Measurements from ENCODE around the gene MARK2.
"Not testable (repeated sequence)": the region's sequence is repeated elsewhere in the genome, so short reads cannot be mapped to it uniquely, and the experiment has no call there.

The MARK2 gene

GRCh38 chr11:63855975-63856374 is 17.1 kb downstream of the MARK2 start:
- ATAC-seq (no peak), DNase-seq (no peak)
- Mint-ChIP-seq H3K9me3 (no peaks in the 10 kb centered on the region), H3K27ac (no peak overlapping the region), H3K4me1 (peaks cover 55% of the 10 kb centered on the region), H3K36me3 (ENCODE audit: low read depth) (peaks cover 19% of the 10 kb centered on the region), H3K4me3 (no peak overlapping the region), H3K27me3 (no peaks in the 10 kb centered on the region)

- H3K27ac Mint-ChIP-seq, result no peak overlapping the region
- peaks cover 23% of the 10 kb centered on the region for H3K36me3 Mint-ChIP-seq (ENCODE audit: low read depth)
- DNase-seq, result no peak
- H3K9me3 Mint-ChIP-seq, result no peaks in the 10 kb centered on the region
- H3K4me3 Mint-ChIP-seq, result no peak overlapping the region
- ATAC-seq, result no peak
- no peaks in the 10 kb centered on the region for H3K27me3 Mint-ChIP-seq
- H3K4me1 Mint-ChIP-seq, result peaks cover 39% of the 10 kb centered on the region
These were observed 20.0 kb downstream of the MARK2 start for GRCh38 chr11:63858628-63859550.

GRCh38 chr11:63862923-63863322 is 24.0 kb downstream of the MARK2 start:
- Mint-ChIP-seq H3K27me3 (no peaks in the 10 kb centered on the region), H3K27ac (no peak overlapping the region), H3K4me3 (no peak overlapping the region), H3K9me3 (no peaks in the 10 kb centered on the region), H3K36me3 (ENCODE audit: low read depth) (peaks cover 18% of the 10 kb centered on the region), H3K4me1 (peaks cover 50% of the 10 kb centered on the region)
- no peak for ATAC-seq
- DNase-seq, result no peak

GRCh38 chr11:63863620-63864019 is 24.7 kb downstream of the MARK2 start:
- not testable (repeated sequence) for DNase-seq, H3K27me3 Mint-ChIP-seq, H3K9me3 Mint-ChIP-seq, ATAC-seq, H3K4me3 Mint-ChIP-seq, H3K27ac Mint-ChIP-seq
- Mint-ChIP-seq H3K36me3 (ENCODE audit: low read depth) (peaks cover 22% of the 10 kb centered on the region), H3K4me1 (peaks cover 55% of the 10 kb centered on the region)

- peak; percentile 83 for ATAC-seq
- no peaks in the 10 kb centered on the region for H3K9me3 Mint-ChIP-seq
- H3K4me3 Mint-ChIP-seq, result peak overlapping the region; percentile 16
- peak overlapping the region; percentile 29 for H3K27ac Mint-ChIP-seq
- H3K36me3 Mint-ChIP-seq (ENCODE audit: low read depth), result peaks cover 15% of the 10 kb centered on the region
- peak; percentile 79 for DNase-seq
- H3K4me1 Mint-ChIP-seq, result peaks cover 75% of the 10 kb centered on the region
- H3K27me3 Mint-ChIP-seq, result no peaks in the 10 kb centered on the region
These were observed 27.3 kb downstream of the MARK2 start for GRCh38 chr11:63866211-63866610.

GRCh38 chr11:63867511-63867910 is 28.6 kb downstream of the MARK2 start:
- no peak overlapping the region for H3K27ac Mint-ChIP-seq
- no peaks in the 10 kb centered on the region for H3K9me3 Mint-ChIP-seq
- peaks cover 9% of the 10 kb centered on the region for H3K36me3 Mint-ChIP-seq (ENCODE audit: low read depth)
- ATAC-seq (no peak), DNase-seq (no peak)
- peaks cover 84% of the 10 kb centered on the region for H3K4me1 Mint-ChIP-seq
- H3K27me3 Mint-ChIP-seq, result no peaks in the 10 kb centered on the region
- no peak overlapping the region for H3K4me3 Mint-ChIP-seq

- Mint-ChIP-seq H3K4me1 (peaks cover 84% of the 10 kb centered on the region), H3K27ac (peak overlapping the region; percentile 21), H3K36me3 (ENCODE audit: low read depth) (peaks cover 5% of the 10 kb centered on the region), H3K4me3 (no peak overlapping the region), H3K9me3 (no peaks in the 10 kb centered on the region), H3K27me3 (no peaks in the 10 kb centered on the region)
- DNase-seq, result no peak
- ATAC-seq, result no peak
These were observed 29.6 kb downstream of the MARK2 start for GRCh38 chr11:63868399-63869064.

GRCh38 chr11:63869171-63869591 is 30.3 kb downstream of the MARK2 start:
- Mint-ChIP-seq H3K9me3 (no peaks in the 10 kb centered on the region), H3K27ac (peak overlapping the region; percentile 75), H3K27me3 (no peaks in the 10 kb centered on the region), H3K4me1 (peaks cover 90% of the 10 kb centered on the region), H3K4me3 (peak overlapping the region; percentile 33), H3K36me3 (ENCODE audit: low read depth) (peaks cover 8% of the 10 kb centered on the region)
- ATAC-seq (no peak), DNase-seq (no peak)

GRCh38 chr11:63869683-63870082 is 30.8 kb downstream of the MARK2 start:
- H3K4me1 Mint-ChIP-seq, result peaks cover 93% of the 10 kb centered on the region
- peaks cover 10% of the 10 kb centered on the region for H3K36me3 Mint-ChIP-seq (ENCODE audit: low read depth)
- H3K27ac Mint-ChIP-seq, result peak overlapping the region; percentile 75
- H3K27me3 Mint-ChIP-seq, result no peaks in the 10 kb centered on the region
- DNase-seq, result peak; percentile 42
- peak overlapping the region; percentile 33 for H3K4me3 Mint-ChIP-seq
- ATAC-seq, result peak; percentile 27
- H3K9me3 Mint-ChIP-seq, result no peaks in the 10 kb centered on the region

GRCh38 chr11:63870351-63871140 is 31.6 kb downstream of the MARK2 start:
- H3K36me3 Mint-ChIP-seq (ENCODE audit: low read depth), result peaks cover 12% of the 10 kb centered on the region
- H3K9me3 Mint-ChIP-seq, result no peaks in the 10 kb centered on the region
- H3K27me3 Mint-ChIP-seq, result no peaks in the 10 kb centered on the region
- no peak for DNase-seq
- H3K27ac Mint-ChIP-seq, result peak overlapping the region; percentile 75
- ATAC-seq, result peak; percentile 22
- peaks cover 90% of the 10 kb centered on the region for H3K4me1 Mint-ChIP-seq
- peak overlapping the region; percentile 33 for H3K4me3 Mint-ChIP-seq

- Mint-ChIP-seq H3K4me3 (no peak overlapping the region), H3K27ac (no peak overlapping the region), H3K4me1 (peaks cover 81% of the 10 kb centered on the region), H3K9me3 (no peaks in the 10 kb centered on the region), H3K36me3 (ENCODE audit: low read depth) (peaks cover 14% of the 10 kb centered on the region), H3K27me3 (no peaks in the 10 kb centered on the region)
- DNase-seq (peak; percentile 42), ATAC-seq (peak; percentile 74)
These were observed 33.3 kb downstream of the MARK2 start for GRCh38 chr11:63871962-63872799.

- peaks cover 14% of the 10 kb centered on the region for H3K36me3 Mint-ChIP-seq (ENCODE audit: low read depth)
- H3K4me3 Mint-ChIP-seq, result no peak overlapping the region
- ATAC-seq, result no peak
- peaks cover 80% of the 10 kb centered on the region for H3K4me1 Mint-ChIP-seq
- no peak for DNase-seq
- no peaks in the 10 kb centered on the region for H3K27me3 Mint-ChIP-seq
- H3K9me3 Mint-ChIP-seq, result no peaks in the 10 kb centered on the region
- peak overlapping the region; percentile 21 for H3K27ac Mint-ChIP-seq
These were observed 33.9 kb downstream of the MARK2 start for GRCh38 chr11:63872800-63873197.

- Mint-ChIP-seq H3K36me3 (ENCODE audit: low read depth) (peaks cover 13% of the 10 kb centered on the region), H3K27me3 (no peaks in the 10 kb centered on the region), H3K4me1 (peaks cover 80% of the 10 kb centered on the region), H3K27ac (peak overlapping the region; percentile 21), H3K9me3 (no peaks in the 10 kb centered on the region), H3K4me3 (no peak overlapping the region)
- DNase-seq (no peak), ATAC-seq (no peak)
These were observed 34.4 kb downstream of the MARK2 start for GRCh38 chr11:63873311-63873710.

- ATAC-seq (no peak), DNase-seq (no peak)
- Mint-ChIP-seq H3K36me3 (ENCODE audit: low read depth) (peaks cover 15% of the 10 kb centered on the region), H3K4me3 (no peak overlapping the region), H3K27ac (peak overlapping the region; percentile 69), H3K9me3 (no peaks in the 10 kb centered on the region), H3K27me3 (no peaks in the 10 kb centered on the region), H3K4me1 (peaks cover 81% of the 10 kb centered on the region)
These were observed 35.6 kb downstream of the MARK2 start for GRCh38 chr11:63874511-63874910.
